Hepatocyte (in vitro differentiated cells): ENCODE results near the gene PCBP3. TPM values are rescaled to one million over a fixed set of nuclear protein-coding genes. Genes with fewer than 3 reads are reported as not detected.

Experiments
- DNase-seq: peaks from one replicate; pipeline ENCODE4 v3.0.0-alpha.2; 2016; ENCODE audit warnings: low spot score
- H2AFZ ChIP-seq: fragments of 200-600 bp; sonication (generic); 2 replicates; pipeline ENCODE4 v1.6.0; 2016; ENCODE audit warnings: antibody characterized with exemption, mild to moderate bottlenecking
- H3K27ac ChIP-seq: fragments of 200-600 bp; sonication (generic); 2 replicates; pipeline ENCODE4 v1.5.1; 2016; ENCODE audit warnings: mild to moderate bottlenecking
- H3K27me3 ChIP-seq: fragments of 200-600 bp; sonication (generic); 2 replicates; pipeline ENCODE4 v1.6.1; 2016
- H3K36me3 ChIP-seq: fragments of 200-600 bp; sonication (generic); replicated peaks from 2 replicates; pipeline ENCODE4 v1.5.1; 2016; ENCODE audit warnings: low read depth; ENCODE audit not compliant: insufficient read depth
- H3K4me1 ChIP-seq: fragments of 200-600 bp; sonication (generic); 2 replicates; pipeline ENCODE4 v1.5.1; 2016; ENCODE audit warnings: mild to moderate bottlenecking, moderate library complexity; ENCODE audit not compliant: insufficient read depth
- H3K4me2 ChIP-seq: fragments of 200-600 bp; sonication (generic); 2 replicates; pipeline ENCODE4 v1.6.0; 2016
- H3K4me3 ChIP-seq: fragments of 200-600 bp; sonication (generic); 2 replicates; pipeline ENCODE4 v1.5.1; 2016; ENCODE audit warnings: mild to moderate bottlenecking
- H3K79me2 ChIP-seq: fragments of 200-600 bp; sonication (generic); 2 replicates; pipeline ENCODE4 v1.6.0; 2017; ENCODE audit warnings: mild to moderate bottlenecking
- H3K9me2 ChIP-seq: fragments of 200-600 bp; sonication (generic); replicated peaks from 2 replicates; pipeline ENCODE4 v1.6.0; 2017; ENCODE audit warnings: mild to moderate bottlenecking; ENCODE audit not compliant: insufficient read depth
- H3K9me3 ChIP-seq: fragments of 200-600 bp; sonication (generic); 2 replicates; pipeline ENCODE4 v1.5.1; 2016; ENCODE audit warnings: low read depth, mild to moderate bottlenecking
- H4K20me1 ChIP-seq: fragments of 200-600 bp; sonication (generic); 2 replicates; pipeline ENCODE4 v1.6.0; 2016; ENCODE audit warnings: mild to moderate bottlenecking; ENCODE audit not compliant: insufficient read depth, poor library complexity, severe bottlenecking
- CTCF ChIP-seq: fragments of 200-600 bp; sonication (generic); IDR thresholded peaks from 2 replicates; pipeline ENCODE4 v1.5.1; 2016; ENCODE audit warnings: antibody characterized with exemption, mild to moderate bottlenecking; ENCODE audit not compliant: poor library complexity
- EZH2 ChIP-seq: fragments of 200-600 bp; sonication (generic); IDR thresholded peaks from 2 replicates; pipeline ENCODE4 v1.6.1; 2016; ENCODE audit warnings: antibody characterized with exemption, mild to moderate bottlenecking, borderline replicate concordance
- EZH2phosphoT487 ChIP-seq: fragments of 200-600 bp; sonication (generic); IDR thresholded peaks from one replicate; pipeline ENCODE4 v1.6.1; 2018; ENCODE audit warnings: antibody characterized with exemption, mild to moderate bottlenecking, low read depth, moderate library complexity; ENCODE audit not compliant: unreplicated experiment, severe bottlenecking
- WGBS: methylation state at CpG from one replicate; pipeline ENCODE4 v1.1.6; 2016; ENCODE audit warnings: low lambda C conversion rate; ENCODE audit errors: missing lambda C conversion rate; 5-methylcytosine and 5-hydroxymethylcytosine counted together
- polyA plus RNA-seq: library from polyadenylated mRNA; unstranded; fragments of >200 nt; fragmentation: Nextera tagmentation; extraction: Ambion mirVana; gene quantifications from 2 replicates; pipeline ENCODE4 v1.2.1, GENCODE V29; 2016
- total RNA-seq: library from RNA; depleted of rRNA; stranded (reverse); fragments of >200 nt; gene quantifications from 2 replicates; pipeline ENCODE4 v1.2.3, GENCODE V29; 2014

The PCBP3 gene
- total and polyA plus RNA-seq, 2 experiments from 2014 or later: 3.1 to 8.8 TPM

- Histone ChIP-seq H3K4me3 (no peak overlapping the region), H3K9me2 (no peaks in the 10 kb centered on the region), H3K4me1 (peaks cover 6% of the 10 kb centered on the region), H3K4me2 (no peak overlapping the region), H3K79me2 (no peaks in the 10 kb centered on the region), H4K20me1 (no peaks in the 10 kb centered on the region), H3K36me3 (no peaks in the 10 kb centered on the region), H3K27ac (no peak overlapping the region), H3K27me3 (no peaks in the 10 kb centered on the region), H3K9me3 (no peaks in the 10 kb centered on the region), H2AFZ (no peak overlapping the region)
- 94% methylated on average over 14 of the region's 14 CpGs for WGBS
- TF ChIP-seq EZH2 (no peak), EZH2phosphoT487 (no peak), CTCF (no peak)
- DNase-seq: no peak
Measured at GRCh38 chr21:45766055-45766454, 122.5 kb downstream of the PCBP3 start.

GRCh38 chr21:45766501-45766900 lies 123.0 kb downstream of the PCBP3 start:
- Histone ChIP-seq H3K9me2 (no peaks in the 10 kb centered on the region), H4K20me1 (no peaks in the 10 kb centered on the region), H2AFZ (no peak overlapping the region), H3K4me2 (no peak overlapping the region), H3K4me3 (no peak overlapping the region), H3K36me3 (no peaks in the 10 kb centered on the region), H3K27ac (no peak overlapping the region), H3K79me2 (no peaks in the 10 kb centered on the region), H3K27me3 (no peaks in the 10 kb centered on the region), H3K9me3 (no peaks in the 10 kb centered on the region), H3K4me1 (peaks cover 6% of the 10 kb centered on the region)
- TF ChIP-seq CTCF (no peak), EZH2 (no peak), EZH2phosphoT487 (no peak)
- 95% methylated on average over 5 of the region's 5 CpGs for WGBS
- no peak for DNase-seq

GRCh38 chr21:45767071-45768006 lies 123.8 kb downstream of the PCBP3 start:
- no peaks in the 10 kb centered on the region for H3K79me2 ChIP-seq
- TF ChIP-seq EZH2phosphoT487: no peak
- TF ChIP-seq CTCF: no peak
- TF ChIP-seq EZH2: no peak
- H3K4me3 ChIP-seq: no peak overlapping the region
- no peak overlapping the region for H2AFZ ChIP-seq
- H4K20me1 ChIP-seq: no peaks in the 10 kb centered on the region
- 85% methylated on average over 10 of the region's 13 CpGs for WGBS
- no peaks in the 10 kb centered on the region for H3K27me3 ChIP-seq
- DNase-seq: no peak
- peaks cover 6% of the 10 kb centered on the region for H3K4me1 ChIP-seq
- H3K27ac ChIP-seq: no peak overlapping the region
- no peaks in the 10 kb centered on the region for H3K9me3 ChIP-seq
- no peak overlapping the region for H3K4me2 ChIP-seq
- no peaks in the 10 kb centered on the region for H3K36me3 ChIP-seq
- H3K9me2 ChIP-seq: no peaks in the 10 kb centered on the region
